COLO668 (cell line): ENCODE data around the gene ZDHHC3.
"Not testable (repeated sequence)": the region's sequence is repeated elsewhere in the genome, so short reads cannot be mapped to it uniquely, and the experiment has no call there.

Source experiments
- DNase-seq: peaks from one replicate; lab custom pipeline; 2025; ENCODE audit not compliant: unreplicated experiment; lab: John Stamatoyannopoulos, UW

Gene ZDHHC3

GRCh38 chr3:44996556-44996969 lies 20.6 kb upstream of the ZDHHC3 start:
- no peak for DNase-seq

GRCh38 chr3:44995142-44995770 lies 19.3 kb upstream of the ZDHHC3 start:
- no peak for DNase-seq

- no peak for DNase-seq
Measured at GRCh38 chr3:44993471-44994205, 17.7 kb upstream of the ZDHHC3 start.

GRCh38 chr3:44992555-44993470 lies 16.8 kb upstream of the ZDHHC3 start:
- DNase-seq = peak; percentile 13

GRCh38 chr3:44991326-44991725 lies 15.4 kb upstream of the ZDHHC3 start:
- no peak for DNase-seq

GRCh38 chr3:44989636-44990373 lies 13.8 kb upstream of the ZDHHC3 start:
- DNase-seq = no peak

GRCh38 chr3:44989141-44989540 lies 13.2 kb upstream of the ZDHHC3 start:
- no peak for DNase-seq

- DNase-seq = no peak
Measured at GRCh38 chr3:44988073-44988472, 12.1 kb upstream of the ZDHHC3 start.

GRCh38 chr3:44987332-44987731 lies 11.4 kb upstream of the ZDHHC3 start:
- no peak for DNase-seq

GRCh38 chr3:44986330-44986729 lies 10.4 kb upstream of the ZDHHC3 start:
- DNase-seq = not testable (repeated sequence)

GRCh38 chr3:44984335-44984734 lies 8.4 kb upstream of the ZDHHC3 start:
- no peak for DNase-seq

- no peak for DNase-seq
Measured at GRCh38 chr3:44983484-44983941, 7.5 kb upstream of the ZDHHC3 start.

- DNase-seq = no peak
Measured at GRCh38 chr3:44982817-44983216, 6.8 kb upstream of the ZDHHC3 start.

GRCh38 chr3:44981751-44982150 lies 5.8 kb upstream of the ZDHHC3 start:
- DNase-seq = no peak

GRCh38 chr3:44981220-44981619 lies 5.2 kb upstream of the ZDHHC3 start:
- no peak for DNase-seq

GRCh38 chr3:44974416-44974815 lies 1.6 kb downstream of the ZDHHC3 start:
- no peak for DNase-seq

GRCh38 chr3:44970926-44971490 lies 5.0 kb downstream of the ZDHHC3 start:
- no peak for DNase-seq

GRCh38 chr3:44969828-44970179 lies 6.2 kb downstream of the ZDHHC3 start:
- DNase-seq = no peak

GRCh38 chr3:44969154-44969827 lies 6.7 kb downstream of the ZDHHC3 start:
- DNase-seq = no peak

GRCh38 chr3:44968447-44968858 lies 7.5 kb downstream of the ZDHHC3 start:
- DNase-seq = no peak
